LNCAP (cell line): ENCODE results near the gene SH3RF3.

ENCODE experiments used
- CTCF ChIP-seq: fragments of 450-650 bp; IDR thresholded peaks from 2 replicates; pipeline ENCODE4 v1.5.1; 2017; ENCODE audit warnings: mild to moderate bottlenecking

Gene SH3RF3

GRCh38 chr2:109231428-109231827 lies 102.4 kb downstream of the SH3RF3 start:
- no peak for TF ChIP-seq CTCF

- TF ChIP-seq CTCF, result no peak
These were observed 103.1 kb downstream of the SH3RF3 start for GRCh38 chr2:109231996-109232705.

DNA sequence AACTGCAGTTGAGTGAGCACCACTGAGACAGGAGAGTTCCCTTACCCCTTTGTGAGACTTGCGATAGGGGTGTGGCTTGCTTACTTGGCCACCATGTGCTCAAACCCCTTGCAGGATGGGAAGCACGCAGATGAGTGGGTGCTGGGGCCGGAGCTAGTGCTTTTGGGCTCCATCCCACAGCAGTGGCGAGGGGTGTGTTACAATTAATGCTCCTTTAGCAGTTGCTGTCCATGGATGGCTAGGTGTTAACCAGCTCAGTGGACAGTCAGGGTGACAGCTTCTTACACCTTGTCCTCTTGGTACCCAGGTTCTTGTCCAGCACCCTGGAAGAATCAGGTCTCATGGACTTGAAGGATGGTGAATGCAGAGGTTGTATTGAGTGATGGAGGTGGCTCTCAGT lies 103.9 kb downstream of the SH3RF3 start:
- no peak for TF ChIP-seq CTCF

GRCh38 chr2:109233643-109234042 lies 104.6 kb downstream of the SH3RF3 start:
- TF ChIP-seq CTCF, result no peak

DNA sequence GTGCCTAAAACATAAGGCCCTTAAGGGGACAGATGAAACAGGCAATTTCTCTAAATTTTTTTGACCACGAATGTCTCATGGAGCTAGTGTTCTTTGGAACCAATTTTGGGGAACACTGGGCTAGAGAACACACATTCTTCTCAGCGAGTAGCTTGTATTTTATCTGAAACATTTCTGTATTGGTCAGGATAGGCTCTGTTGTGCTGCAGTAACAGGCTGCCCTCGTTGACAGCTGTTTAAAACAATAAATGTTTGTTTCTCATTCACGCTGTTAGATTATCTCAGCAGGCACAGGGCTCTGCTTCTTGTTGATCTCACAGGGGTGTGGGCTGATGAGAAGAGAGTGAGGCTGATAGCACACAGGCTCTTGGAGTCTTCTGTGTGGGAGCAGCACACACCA lies 105.3 kb downstream of the SH3RF3 start:
- no peak for TF ChIP-seq CTCF

GRCh38 chr2:109236147-109236546 lies 107.1 kb downstream of the SH3RF3 start:
- no peak for TF ChIP-seq CTCF

GRCh38 chr2:109237792-109238191 lies 108.8 kb downstream of the SH3RF3 start:
- no peak for TF ChIP-seq CTCF

- TF ChIP-seq CTCF, result no peak
These were observed 109.6 kb downstream of the SH3RF3 start for GRCh38 chr2:109238580-109238979.
